ENCODE measurements around the gene GRIK2.
A peak's percentile ranks its signal among the peaks of the same experiment; 100 is the strongest.

GRIK2 gene

GRCh38 chr6:101719521-101719920 is 326.0 kb downstream of the GRIK2 start:
- no peak for DNase-seq (ENCODE audit: low read depth)

- peak; percentile 12 for DNase-seq (ENCODE audit: low read depth)
Observed at GRCh38 chr6:101722471-101722870, 329.0 kb downstream of the GRIK2 start.

GRCh38 chr6:101722991-101723579 is 329.6 kb downstream of the GRIK2 start:
- DNase-seq (ENCODE audit: low read depth), result peak; percentile 87

GRCh38 chr6:101728388-101728787 is 334.9 kb downstream of the GRIK2 start:
- DNase-seq (ENCODE audit: low read depth), result no peak

GRCh38 chr6:101728956-101729355 is 335.4 kb downstream of the GRIK2 start:
- no peak for DNase-seq (ENCODE audit: low read depth)

- peak; percentile 1 for DNase-seq (ENCODE audit: low read depth)
Observed at GRCh38 chr6:101730954-101731353, 337.4 kb downstream of the GRIK2 start.

GRCh38 chr6:101733899-101734298 is 340.4 kb downstream of the GRIK2 start:
- no peak for DNase-seq (ENCODE audit: low read depth)

GRCh38 chr6:101738481-101738880 is 345.0 kb downstream of the GRIK2 start:
- DNase-seq (ENCODE audit: low read depth), result no peak

- no peak for DNase-seq (ENCODE audit: low read depth)
Observed at GRCh38 chr6:101740631-101741030, 347.1 kb downstream of the GRIK2 start.

GRCh38 chr6:101741474-101742171 is 348.1 kb downstream of the GRIK2 start:
- DNase-seq (ENCODE audit: low read depth), result no peak

GRCh38 chr6:101747160-101747559 is 353.7 kb downstream of the GRIK2 start:
- DNase-seq (ENCODE audit: low read depth), result no peak

GRCh38 chr6:101747716-101748115 is 354.2 kb downstream of the GRIK2 start:
- DNase-seq (ENCODE audit: low read depth), result no peak

GRCh38 chr6:101755931-101756330 is 362.4 kb downstream of the GRIK2 start:
- DNase-seq (ENCODE audit: low read depth), result no peak

- DNase-seq (ENCODE audit: low read depth), result peak; percentile 4
Observed at GRCh38 chr6:101758368-101758767, 364.9 kb downstream of the GRIK2 start.

- peak; percentile 66 for DNase-seq (ENCODE audit: low read depth)
Observed at GRCh38 chr6:101760843-101761621, 367.5 kb downstream of the GRIK2 start.

GRCh38 chr6:101762851-101763250 is 369.3 kb downstream of the GRIK2 start:
- DNase-seq (ENCODE audit: low read depth), result no peak

- no peak for DNase-seq (ENCODE audit: low read depth)
Observed at GRCh38 chr6:101765281-101765680, 371.8 kb downstream of the GRIK2 start.

- no peak for DNase-seq (ENCODE audit: low read depth)
Observed at GRCh38 chr6:101770116-101770515, 376.6 kb downstream of the GRIK2 start.

- DNase-seq (ENCODE audit: low read depth), result no peak
Observed at GRCh38 chr6:101776919-101777350, 383.4 kb downstream of the GRIK2 start.

GRCh38 chr6:101777646-101778045 is 384.1 kb downstream of the GRIK2 start:
- DNase-seq (ENCODE audit: low read depth), result no peak

- no peak for DNase-seq (ENCODE audit: low read depth)
Observed at GRCh38 chr6:101779051-101779844, 385.7 kb downstream of the GRIK2 start.

- DNase-seq (ENCODE audit: low read depth), result no peak
Observed at GRCh38 chr6:101783287-101783686, 389.8 kb downstream of the GRIK2 start.
